Motor neuron (in vitro differentiated cells): ENCODE results near the gene SEMA3F. TPM values are rescaled to one million over a fixed set of nuclear protein-coding genes. Genes with fewer than 3 reads are reported as not detected.

Experiments
- ATAC-seq, 8 experiments: fragments of 200-7000 bp; cut with Tn5 transposase; replicated peaks in 6 of 8; 2 replicates each; pipeline ENCODE4 v1.8.0; 2021; ENCODE audit warnings: mild to moderate bottlenecking in 8 of 8, moderate library complexity in 8 of 8
- H3K27ac ChIP-seq, 2 donors: fragments of 250-450 bp; sonication (Bioruptor Pico); 2 replicates each; pipeline ENCODE4 v1.9.0; 2021; ENCODE audit warnings: antibody characterized with exemption in 2 of 2, mild to moderate bottlenecking in 2 of 2, moderate library complexity in 1 of 2
- H3K4me1 ChIP-seq, 2 donors: fragments of 250-450 bp; sonication (Bioruptor Pico); replicated peaks in 1 of 2; 2 replicates each; pipeline ENCODE4 v1.6.1; 2021; ENCODE audit warnings: antibody characterized with exemption in 2 of 2, mild to moderate bottlenecking in 2 of 2, moderate library complexity in 1 of 2
- H3K4me3 ChIP-seq, 5 donors: fragments of 250-450 bp; sonication (Bioruptor Pico); 2 replicates each; pipeline ENCODE4 v1.9.0; 2021; ENCODE audit warnings: antibody characterized with exemption in 5 of 5, mild to moderate bottlenecking in 5 of 5, moderate library complexity in 4 of 5
- WGBS, 10 experiments: fragments of 450-650 bp; shearing (Covaris generic); methylation state at CpG; one replicate each; pipeline ENCODE4 v1.0.0; 2022; 5-methylcytosine and 5-hydroxymethylcytosine counted together
- in situ Hi-C, 9 experiments: fragments of 400-800 bp; cut with MboI; loops; one replicate each; pipeline ENCODE4 v1.15.0; 2021; ENCODE audit warnings: low sequenced_read_pairs in 9 of 9, low pct_unique_long_range_greater_than_20kb in 2 of 9; ENCODE audit not compliant: unreplicated experiment in 9 of 9
- total RNA-seq, 8 experiments: library from RNA; unstranded; fragments of 300-600 nt; gene quantifications; 2 replicates each; pipeline versions ENCODE4 v1.2.3 to v1.2.4, GENCODE V29; 2022

The SEMA3F gene
- total RNA-seq, 8 experiments from 2014 or later: 0.61 to 8.5 (median 3.1) TPM

DNA sequence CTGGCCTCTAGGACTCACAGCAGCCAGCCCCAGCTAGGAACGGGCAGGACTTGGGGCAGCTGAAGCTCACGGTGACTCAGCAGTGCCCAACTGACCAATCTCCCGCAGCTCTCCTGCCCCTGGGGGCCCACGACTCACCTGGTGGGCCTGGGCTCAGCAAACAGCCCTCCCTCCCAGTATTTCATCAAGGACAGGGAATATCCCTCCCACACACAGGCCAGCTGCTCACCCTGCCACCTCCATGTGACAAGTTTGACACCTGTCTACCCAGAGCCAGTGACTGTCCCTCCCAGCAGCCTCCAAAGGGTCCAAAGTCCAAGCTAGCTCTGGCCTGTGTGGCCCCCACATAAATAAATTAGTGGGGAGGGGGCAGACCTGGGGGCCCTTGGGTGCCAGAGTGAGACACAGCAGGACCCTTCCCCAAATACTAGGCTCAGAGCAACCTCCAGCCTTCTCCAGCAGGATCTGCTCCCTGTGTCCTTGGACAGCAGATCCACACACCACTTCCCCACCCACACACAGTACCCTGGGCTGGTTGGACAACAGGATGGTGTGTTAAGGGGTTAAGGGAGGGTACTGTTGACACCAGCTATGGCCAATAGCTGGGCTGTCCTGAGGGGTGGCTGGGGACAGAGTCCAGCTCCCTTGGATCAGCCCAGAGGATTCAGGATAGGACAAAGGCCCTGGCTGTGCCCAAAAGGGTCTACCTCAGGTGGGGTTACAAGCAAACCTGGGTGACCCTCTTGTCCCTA is 40.6 kb downstream of the SEMA3F start:
- Histone ChIP-seq H3K4me1 (peaks cover 0 to 9% of the 10 kb centered on the region in 2 donors), H3K4me3 (no peak overlapping the region), H3K27ac (no peak overlapping the region)
- peak in 5 of 8 experiments; percentile 42 to 76 (median 57) for ATAC-seq
- in situ Hi-C loops: loop anchor here in 2 of 9 experiments (10.0 kb wide), 1 partner anchor 79 kb away; the partner anchor contains the start of gene LSMEM2 (in 2 of the 2)
- WGBS, 10 experiments: 33 to 40% methylated on average over 1 to 2 of the region's 4 CpGs; no CpG with 5 or more reads in 8 of the 10 experiments

DNA sequence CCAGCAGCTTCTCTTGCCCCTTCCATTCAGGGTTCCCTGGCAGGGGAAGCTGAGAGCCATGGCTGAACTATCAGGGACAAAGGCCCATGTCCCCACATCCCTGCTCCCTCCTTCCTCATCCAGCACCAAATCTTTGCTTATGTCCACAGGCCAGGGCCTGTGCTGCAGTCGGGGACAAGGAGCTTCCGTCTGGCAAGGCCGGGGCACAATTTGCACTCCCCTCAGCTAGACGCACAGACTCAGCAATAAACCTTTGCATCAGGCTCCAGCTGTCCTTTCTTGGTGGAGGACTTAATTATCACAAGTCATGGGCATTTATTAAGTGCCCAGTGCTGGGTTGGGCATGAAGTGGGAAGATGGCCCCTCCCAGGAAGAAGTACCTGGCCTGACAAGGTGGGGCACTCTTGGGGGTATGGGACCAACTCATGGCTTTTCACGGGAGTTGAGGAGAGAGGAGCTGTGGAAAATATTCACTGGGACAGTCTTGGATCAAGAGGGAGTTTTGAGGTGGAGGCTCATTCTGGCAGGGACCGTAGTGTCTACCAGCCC is 41.2 kb downstream of the SEMA3F start:
- H3K27ac ChIP-seq: no peak overlapping the region
- no peak overlapping the region for H3K4me3 ChIP-seq
- 4 to 83% (median 58%) methylated on average over 1 to 6 of the region's 6 CpGs; no CpG with 5 or more reads in 4 of the 10 experiments for WGBS, 10 experiments
- H3K4me1 ChIP-seq: peaks cover 0 to 9% of the 10 kb centered on the region in 2 donors
- ATAC-seq: no peak
- in situ Hi-C loops: loop anchor here in 2 of 9 experiments (10.0 kb wide), 1 partner anchor 78 kb away; the partner anchor contains the start of gene LSMEM2 (in 2 of the 2)

DNA sequence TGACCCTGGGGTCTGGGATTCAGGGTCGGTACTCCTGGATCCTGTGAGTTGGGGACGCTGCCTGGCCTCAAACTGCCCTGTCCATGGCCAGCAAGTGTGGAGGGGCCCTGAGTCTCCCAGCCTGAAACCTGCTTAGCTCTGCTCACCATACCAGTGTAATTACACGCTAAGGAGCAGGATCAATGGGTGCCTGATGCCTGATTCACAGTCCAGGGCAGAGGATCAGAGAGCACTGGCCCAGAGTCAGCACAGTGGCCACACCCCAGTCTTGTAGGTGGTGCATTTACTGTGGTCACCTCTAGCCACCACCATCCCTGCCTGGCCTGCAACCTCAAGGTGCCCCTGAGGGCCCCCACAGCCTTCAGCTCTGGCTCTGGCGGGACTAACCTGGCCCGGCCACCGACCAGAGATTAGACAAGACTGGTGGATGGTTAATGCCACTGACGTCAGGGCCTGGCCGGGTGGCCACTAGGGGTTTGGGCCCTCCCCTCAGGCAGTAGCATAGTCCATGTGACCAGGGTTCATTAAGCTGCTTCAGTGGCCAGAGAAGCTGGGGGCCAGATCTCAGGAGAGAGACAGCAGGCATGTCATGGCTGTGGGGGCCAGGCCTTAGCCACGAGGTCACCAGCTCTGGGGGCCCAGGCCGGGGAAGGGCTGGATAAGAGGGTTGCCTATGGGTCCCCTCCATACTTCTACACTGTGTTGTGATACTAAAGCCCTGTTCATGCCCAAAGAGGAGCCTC is 46.6 kb downstream of the SEMA3F start:
- Histone ChIP-seq H3K4me3 (no peak overlapping the region), H3K4me1 (peaks cover 5 to 14% of the 10 kb centered on the region in 2 donors), H3K27ac (no peak overlapping the region)
- peak in 6 of 8 experiments; percentile 6 to 53 (median 38) for ATAC-seq
- WGBS, 10 experiments: 33 to 83% (median 82%) methylated on average over 1 to 2 of the region's 10 CpGs; no CpG with 5 or more reads in 7 of the 10 experiments
- in situ Hi-C loops: no loop called here

DNA sequence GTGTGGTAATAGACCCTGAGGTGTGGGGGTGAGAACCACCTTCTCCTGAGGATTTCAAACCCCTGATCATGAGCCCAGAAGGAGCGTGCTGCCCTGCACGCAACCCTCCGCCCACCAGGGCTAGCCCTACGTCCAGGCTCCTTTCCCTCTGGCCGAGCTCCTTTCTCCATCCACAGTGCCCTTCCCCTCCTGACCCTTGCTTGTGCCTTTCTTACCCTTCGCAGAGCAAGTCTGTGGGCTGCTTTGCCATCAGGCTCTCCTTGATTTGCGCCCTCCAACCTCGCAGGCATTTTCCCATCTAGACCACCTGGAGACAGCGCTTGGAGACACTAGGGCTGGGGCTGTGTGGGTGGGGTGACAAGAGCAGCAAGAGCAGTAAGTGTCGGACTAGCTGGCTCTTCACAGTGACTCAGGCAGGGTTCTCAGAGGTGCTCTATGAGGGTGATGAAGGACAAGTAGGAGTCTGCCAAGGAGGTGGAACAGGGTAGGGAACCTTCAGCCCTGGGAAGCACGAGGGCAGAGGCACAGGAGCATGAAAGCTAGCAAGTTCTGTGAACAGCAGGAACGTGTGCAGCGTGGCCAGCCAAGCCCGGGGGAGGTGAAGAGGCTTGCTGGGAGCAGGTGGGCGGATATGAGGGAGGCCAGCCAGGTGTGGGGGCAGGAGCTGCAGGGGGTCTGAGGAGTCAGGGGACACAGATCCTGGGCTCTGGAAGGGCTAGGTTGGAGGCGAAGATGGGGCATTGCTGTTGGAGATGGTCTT is 47.4 kb downstream of the SEMA3F start:
- WGBS, 10 experiments: 45 to 100% (median 86%) methylated on average over 1 to 9 of the region's 16 CpGs; no CpG with 5 or more reads in 4 of the 10 experiments
- in situ Hi-C loops: no loop called here
- no peak for ATAC-seq
- peaks cover 5 to 14% of the 10 kb centered on the region in 2 donors for H3K4me1 ChIP-seq
- no peak overlapping the region for H3K27ac ChIP-seq
- H3K4me3 ChIP-seq: no peak overlapping the region

DNA sequence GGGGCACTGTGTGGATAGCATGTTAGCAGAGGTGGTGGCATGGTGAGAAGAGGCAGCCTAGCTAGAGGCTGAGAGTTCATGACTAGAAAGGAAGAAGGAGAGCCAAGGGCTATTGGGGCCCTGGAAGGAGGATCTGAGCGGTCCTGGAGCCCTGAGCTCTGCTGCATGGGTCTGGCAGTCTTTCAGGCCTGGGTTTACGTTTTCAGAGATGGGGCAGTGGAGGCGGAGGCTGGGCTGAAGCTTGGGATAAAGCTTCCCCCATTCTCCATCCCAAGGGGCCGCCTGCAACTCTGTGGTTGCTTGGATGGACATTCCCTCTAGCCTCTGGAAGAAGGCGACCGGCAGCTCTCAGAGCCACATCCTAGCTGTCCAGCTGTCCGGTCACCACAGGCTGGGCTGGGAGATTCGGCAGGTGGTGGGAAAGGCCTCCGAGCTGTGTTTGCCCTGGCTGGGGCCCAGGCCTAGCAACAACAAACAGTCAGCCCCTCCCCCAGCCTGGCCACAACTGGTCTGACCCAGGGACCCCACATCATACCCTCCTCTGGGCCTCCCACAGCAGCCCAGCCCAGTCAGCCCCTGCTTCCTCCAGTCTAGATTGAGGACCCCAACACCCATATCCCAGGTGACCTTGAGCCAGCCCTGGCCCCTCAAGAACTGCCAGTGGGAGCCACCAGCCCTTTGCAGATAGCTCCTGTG is 48.1 kb downstream of the SEMA3F start:
- Histone ChIP-seq H3K27ac (no peak overlapping the region), H3K4me1 (peaks cover 5 to 14% of the 10 kb centered on the region in 2 donors), H3K4me3 (no peak overlapping the region)
- WGBS, 10 experiments: 0 to 83% (median 75%) methylated on average over 1 to 2 of the region's 9 CpGs; no CpG with 5 or more reads in 6 of the 10 experiments
- in situ Hi-C loops: no loop called here
- peak in 1 of 8 experiments; percentile 3 for ATAC-seq

DNA sequence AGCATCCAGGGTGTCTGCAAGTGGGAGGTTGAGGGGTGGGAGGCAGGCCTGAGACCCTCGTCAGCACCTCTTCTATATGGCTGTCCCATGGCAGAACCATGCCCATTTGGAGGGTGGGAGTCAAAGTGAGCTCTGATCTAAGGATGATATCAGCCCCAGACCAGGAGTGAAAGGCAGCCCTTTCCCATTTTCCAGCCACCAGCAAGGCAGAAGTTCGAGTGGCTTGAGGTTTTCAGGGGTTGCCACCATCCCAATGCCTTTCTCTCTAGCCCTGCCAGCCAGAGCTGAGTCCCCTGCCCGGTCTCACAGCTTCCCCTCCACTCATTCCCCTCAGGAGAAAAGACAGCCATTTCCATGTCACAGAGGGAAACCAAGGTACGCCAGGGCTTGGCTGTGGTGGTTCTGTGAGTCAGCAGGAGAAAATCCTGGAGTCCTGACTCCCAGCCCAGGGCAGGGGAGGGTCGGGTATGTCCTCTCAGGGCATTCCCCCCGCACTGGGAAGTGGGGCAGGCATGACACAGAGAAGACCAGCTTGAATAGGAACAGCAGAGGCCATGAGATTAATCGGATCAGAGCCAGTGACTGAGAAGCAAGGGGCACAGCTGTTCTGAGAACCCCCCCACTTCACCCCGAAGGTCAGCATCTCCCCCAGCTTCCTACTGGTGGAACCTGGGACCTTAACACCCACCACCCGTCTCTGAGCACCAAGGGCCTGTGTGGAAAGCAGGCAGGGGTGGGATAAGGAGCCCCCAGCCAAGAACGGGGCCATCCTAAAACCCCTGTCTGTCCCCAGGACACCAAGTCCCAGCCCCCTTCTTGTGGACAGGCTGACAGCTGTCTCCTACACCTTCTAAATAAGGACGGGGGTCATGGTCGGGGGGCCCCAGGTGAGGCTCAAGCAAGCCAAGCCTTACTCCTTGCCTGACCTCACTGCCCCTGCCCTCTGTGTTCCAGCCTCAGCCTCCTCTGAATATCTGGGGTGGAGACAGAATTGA is 49.0 kb downstream of the SEMA3F start:
- WGBS, 10 experiments: 47 to 100% (median 100%) methylated on average over 1 to 2 of the region's 12 CpGs; no CpG with 5 or more reads in 7 of the 10 experiments
- ATAC-seq: no peak
- Histone ChIP-seq H3K4me1 (peaks cover 5 to 14% of the 10 kb centered on the region in 2 donors), H3K4me3 (no peak overlapping the region), H3K27ac (no peak overlapping the region)
- in situ Hi-C loops: no loop called here

DNA sequence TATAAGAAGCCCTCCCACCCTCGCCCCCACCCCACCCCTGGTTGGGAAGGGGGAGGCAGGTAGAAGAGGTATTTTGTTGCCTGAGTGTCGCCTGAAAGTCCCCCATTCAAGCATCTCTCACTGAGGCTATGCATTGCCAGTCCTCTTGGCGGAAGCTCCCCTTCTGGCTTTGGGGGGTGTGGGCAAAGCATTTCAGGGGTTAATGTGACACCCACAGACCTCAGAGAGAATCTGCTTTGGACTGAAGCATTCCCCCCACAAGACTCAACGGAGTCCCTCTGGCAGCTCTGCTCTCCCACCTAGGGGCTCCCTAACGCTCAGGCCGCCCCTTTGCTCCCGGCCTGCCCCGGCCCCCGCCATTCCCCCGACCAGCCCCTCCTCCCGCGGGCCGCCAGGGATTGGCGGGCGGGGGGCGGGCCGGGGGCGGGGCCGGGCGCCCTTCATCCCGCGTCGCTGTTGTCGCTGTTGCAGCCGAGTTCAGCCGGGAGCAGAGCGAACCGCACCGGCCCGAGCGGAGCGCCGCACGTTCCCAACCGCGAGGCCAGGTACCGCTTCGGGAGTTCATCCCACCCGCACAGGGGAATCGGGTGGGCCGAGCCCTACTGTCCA is 49.8 kb downstream of the SEMA3F start, which contains the start of gene SLC38A3:
Gene SLC38A3, plus strand, starts transcription at position 468 of the 609 bp plus-strand sequence. CDS start 8,929 bp downstream, outside the sequence.
- peak within 1 kb of the TSS; percentile 23 to 41 (median 37) for H3K4me3 ChIP-seq
- H3K27ac ChIP-seq: no peak within 1 kb of the TSS
- ATAC-seq: peak in 7 of 8 experiments; percentile 55 to 85 (median 81)
- 0 to 10% methylated on average over 2 to 5 of the region's 41 CpGs; no CpG with 5 or more reads in 8 of the 10 experiments for WGBS, 10 experiments
- peaks cover 5 to 14% of the 10 kb centered on the region in 2 donors for H3K4me1 ChIP-seq
- in situ Hi-C loops: no loop called here

DNA sequence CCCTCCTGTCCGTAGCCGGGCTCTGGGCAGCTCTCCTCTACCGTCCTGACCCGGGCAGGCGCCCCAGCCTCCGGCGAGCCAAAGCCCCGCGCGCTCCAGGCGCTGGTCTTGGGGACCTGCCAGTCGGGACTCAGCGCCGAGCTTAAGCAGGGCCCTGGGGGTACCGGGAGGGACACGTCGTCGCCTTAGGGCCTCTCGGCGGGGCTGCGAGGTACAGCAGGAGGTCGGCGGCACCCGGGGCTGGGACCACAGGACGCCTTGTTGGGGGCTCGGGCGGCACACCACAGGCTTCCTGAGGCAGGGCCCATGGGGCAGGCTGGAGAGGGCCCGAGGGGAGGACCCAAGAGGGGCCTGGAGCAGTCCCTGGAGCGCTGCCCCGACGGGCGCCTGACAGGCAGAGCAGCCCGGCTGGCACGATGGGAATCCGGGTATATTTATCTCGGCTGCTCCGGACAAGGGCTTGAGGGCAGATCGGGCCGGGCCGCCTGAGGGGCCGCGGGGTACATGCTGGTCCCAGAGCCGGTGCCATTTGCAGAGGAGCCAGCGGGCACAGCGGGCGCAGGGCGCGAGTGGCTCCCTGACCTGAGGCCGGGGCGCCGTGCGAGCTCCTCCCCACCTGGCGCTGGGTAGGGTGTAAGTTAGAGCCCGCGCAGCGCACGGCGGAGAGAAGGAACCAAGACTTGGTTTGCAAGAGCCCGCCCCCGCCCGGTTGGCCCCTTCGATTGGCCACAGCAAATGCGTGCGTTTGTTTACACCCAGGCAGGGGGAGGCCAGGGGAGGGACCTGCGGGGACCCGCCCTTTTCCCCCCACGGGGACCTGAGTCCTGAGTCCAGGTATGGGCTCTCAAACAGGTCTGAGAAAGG is 50.5 kb downstream of the SEMA3F start:
- in situ Hi-C loops: no loop called here
- 0 to 69% (median 4%) methylated on average over 2 to 28 of the region's 67 CpGs; no CpG with 5 or more reads in 5 of the 10 experiments for WGBS, 10 experiments
- Histone ChIP-seq H3K4me3 (peak overlapping the region; percentile 23 to 41 (median 37)), H3K27ac (no peak overlapping the region), H3K4me1 (peaks cover 5 to 18% of the 10 kb centered on the region in 2 donors)
- ATAC-seq: peak; percentile 32 to 74 (median 66)

DNA sequence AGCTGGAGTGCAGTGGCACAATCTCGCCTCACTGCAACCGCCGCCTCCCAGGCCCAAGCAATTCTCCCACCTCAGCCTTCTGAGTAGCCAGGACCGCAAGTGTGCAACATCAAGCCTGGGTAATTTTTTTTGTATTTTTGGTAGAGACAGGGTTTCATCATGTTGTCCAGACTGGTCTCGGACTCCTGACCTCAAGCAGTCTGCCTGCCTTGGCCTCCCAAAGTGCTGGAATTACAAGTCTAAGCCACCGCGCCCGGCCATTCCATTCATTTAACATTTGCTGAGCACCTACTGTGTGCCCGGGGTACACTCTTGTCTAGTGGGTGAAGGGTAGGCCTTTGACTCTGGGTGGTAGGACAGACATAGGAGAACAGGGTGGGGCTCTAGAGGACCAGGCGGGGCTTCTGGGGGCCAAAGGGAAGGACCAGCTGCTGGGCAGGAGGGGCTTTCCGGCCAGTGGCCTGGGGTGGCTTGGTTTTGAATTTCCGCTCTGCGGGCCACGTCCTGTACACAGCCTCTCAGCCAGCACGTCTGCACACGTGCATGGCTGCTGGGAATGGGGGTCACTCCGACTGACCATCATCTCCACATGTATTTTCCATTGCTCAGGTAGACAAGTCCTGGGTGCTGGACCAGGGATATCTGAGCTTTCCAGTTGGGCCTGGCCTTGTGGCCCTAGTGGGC is 52.4 kb downstream of the SEMA3F start:
- Histone ChIP-seq H3K4me3 (no peak overlapping the region), H3K4me1 (peaks cover 5 to 18% of the 10 kb centered on the region in 2 donors), H3K27ac (no peak overlapping the region)
- 80 to 100% (median 90%) methylated on average over 1 to 6 of the region's 17 CpGs; no CpG with 5 or more reads in 3 of the 10 experiments for WGBS, 10 experiments
- ATAC-seq: no peak
- in situ Hi-C loops: no loop called here
